SIG-M5 treated with dmso at 0.1 percent for 504 hours (cell line): ENCODE results near the gene D2HGDH.
"Not testable (repeated sequence)": the region's sequence is repeated elsewhere in the genome, so short reads cannot be mapped to it uniquely, and the experiment has no call there.

Experiments used
- DNase-seq: peaks from one replicate; lab custom pipeline; 2025; ENCODE audit not compliant: unreplicated experiment; lab: John Stamatoyannopoulos, UW

The D2HGDH gene

DNA sequence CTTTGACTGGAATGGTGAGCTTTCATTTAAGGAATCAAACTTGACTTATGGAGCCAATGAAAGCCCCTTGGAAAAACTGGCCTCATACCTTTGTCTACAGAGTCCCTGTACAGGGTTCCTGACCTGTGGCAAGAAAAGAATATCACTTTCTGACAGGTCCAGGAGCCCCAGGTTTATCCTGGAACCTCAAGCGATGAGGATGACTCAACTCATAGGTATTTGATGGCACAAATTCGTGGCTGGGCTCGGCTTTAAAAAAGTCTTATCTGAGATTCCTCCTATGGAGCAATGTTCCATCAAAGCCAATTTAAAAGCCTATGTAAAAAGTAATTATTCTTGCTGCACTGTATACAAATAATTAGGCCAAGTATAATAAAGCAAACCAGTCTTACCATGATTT is 57.0 kb downstream of the D2HGDH start:
- DNase-seq = not testable (repeated sequence)

DNA sequence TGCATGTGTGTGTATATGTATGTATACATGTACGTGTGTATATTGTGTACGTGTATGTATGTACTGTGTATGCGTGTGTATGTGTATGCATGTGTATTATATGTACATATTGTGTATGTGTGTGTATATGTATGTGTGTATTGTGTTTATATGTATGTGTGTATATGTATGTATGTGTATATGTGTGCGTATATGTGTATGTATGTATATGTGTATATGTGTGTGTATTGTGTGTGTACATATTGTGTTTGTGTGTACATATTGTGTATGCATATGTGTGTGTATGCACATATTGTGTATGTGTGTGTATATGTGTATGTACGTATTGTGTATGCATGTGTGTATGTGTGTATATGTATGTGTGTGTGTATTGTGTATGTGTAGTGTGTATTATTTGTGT is 59.0 kb downstream of the D2HGDH start:
- DNase-seq = no peak

DNA sequence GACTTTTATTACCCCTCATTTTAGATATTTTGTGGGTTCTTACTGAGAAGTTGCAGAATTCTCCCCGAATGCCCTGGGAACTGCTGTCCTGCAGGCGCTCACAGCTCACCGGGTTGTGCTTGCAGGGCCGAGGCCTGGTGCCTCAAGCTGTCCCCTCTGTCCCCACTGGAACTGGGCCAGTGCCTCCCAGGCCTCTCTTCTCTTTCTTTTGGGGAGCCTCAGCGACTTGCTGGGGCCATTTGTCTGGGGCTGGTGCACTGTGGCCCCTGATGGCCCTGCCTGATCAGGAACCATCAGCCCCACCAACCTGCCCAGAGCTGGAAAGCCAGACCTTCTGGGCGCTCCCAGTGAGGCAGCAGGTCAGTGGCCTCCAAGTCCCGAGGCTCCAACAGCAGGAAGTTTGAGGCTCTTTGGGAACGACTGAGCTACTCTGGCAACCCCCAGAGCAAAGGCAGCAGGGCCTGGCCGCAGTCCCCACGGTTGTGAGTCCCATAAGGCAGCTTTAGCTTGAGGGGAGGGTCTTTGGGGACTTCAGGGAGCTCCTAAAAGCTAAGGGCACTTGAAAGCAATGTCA is 59.9 kb downstream of the D2HGDH start:
- no peak for DNase-seq

DNA sequence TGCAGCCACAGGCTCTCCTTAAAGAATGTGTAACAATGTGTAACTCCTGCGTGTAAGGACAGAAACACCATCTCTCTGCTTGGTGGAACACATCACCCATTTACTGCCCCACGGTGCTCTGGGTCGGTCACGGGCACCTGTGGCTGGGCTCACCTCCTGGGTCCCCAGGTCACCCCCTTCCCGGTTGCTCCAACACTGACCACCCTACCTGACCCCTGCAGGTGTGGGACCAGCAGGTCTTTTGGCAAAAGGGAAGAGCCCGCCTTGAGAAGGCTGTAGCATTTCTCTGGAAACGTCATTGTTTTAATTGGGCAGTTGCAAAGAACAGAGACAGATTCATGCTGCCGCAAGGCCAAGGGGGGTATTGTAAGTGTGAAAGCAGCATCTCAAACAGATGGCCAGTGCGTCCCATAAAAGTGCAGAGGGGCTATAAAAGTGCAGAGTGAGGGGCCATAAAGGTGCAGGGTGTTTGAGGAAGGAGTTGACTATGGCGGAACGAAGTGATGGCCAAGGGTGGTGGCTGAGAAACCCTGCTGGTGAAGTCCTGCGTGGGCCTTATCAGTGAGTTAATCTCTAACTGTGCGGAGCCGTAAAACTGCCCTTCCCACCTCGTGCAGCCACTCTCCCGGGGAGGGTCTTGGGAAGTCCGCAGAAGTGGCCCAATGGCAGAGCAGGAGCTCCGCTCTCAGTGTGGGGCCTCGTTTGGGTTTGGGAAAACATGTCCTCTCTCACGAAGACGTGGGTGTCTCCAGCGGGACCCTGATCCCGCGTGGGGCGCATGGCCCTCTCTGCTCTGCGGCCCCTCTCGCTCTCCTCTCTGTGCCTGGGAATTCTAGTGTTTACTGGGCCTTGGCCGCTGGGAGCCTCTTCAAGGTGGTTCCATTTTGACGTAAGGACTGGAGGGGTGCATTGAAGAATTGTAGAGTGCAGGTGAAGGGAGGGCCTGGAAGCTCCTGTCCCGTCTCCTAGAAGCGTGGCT is 60.9 kb downstream of the D2HGDH start:
- no peak for DNase-seq

DNA sequence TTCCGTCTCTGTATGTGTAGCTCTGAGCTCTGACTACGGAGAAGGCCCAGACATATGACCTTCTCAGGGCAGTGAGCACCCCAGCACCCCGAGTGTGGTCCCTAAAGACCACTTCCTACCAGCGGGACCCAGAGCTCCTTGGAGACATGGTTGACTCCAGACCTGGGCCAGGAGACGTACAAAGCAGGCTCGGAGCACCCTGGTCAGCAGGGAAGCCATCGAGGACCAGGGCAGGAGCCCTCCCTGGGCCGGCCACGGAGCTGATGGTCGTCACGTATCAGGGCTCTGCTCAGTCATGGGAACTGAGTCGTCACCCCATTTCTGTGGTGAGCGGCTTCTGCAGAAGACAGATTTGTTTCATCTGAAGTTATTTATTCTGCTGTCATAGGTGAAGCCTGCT is 61.8 kb downstream of the D2HGDH start:
- DNase-seq = no peak

DNA sequence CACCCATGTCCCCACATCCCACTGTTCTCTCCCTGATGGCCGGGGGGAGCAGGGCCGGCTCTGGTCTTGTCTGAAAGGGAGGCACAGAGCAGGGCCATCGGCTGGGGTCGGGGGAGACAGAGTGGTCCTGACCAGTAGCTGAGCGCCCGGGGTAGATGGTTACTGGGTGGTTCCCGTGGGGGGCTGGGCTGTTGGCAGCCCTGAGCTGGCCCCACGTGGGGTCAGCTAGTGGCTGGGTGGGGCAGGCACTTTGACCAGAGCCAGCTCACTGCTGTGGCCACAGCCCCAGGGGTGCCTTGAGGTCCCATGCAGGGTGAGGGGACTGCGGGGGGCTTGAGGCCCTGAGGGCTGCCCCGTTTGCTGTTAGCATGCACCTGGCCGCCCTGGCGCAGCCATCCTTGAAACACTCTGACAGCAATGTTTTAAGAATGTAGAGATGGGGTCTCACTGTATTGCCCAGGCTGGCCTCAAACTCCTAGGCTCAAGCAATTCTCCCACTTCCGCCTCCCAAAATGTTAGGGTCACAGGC is 62.2 kb downstream of the D2HGDH start:
- DNase-seq = no peak

DNA sequence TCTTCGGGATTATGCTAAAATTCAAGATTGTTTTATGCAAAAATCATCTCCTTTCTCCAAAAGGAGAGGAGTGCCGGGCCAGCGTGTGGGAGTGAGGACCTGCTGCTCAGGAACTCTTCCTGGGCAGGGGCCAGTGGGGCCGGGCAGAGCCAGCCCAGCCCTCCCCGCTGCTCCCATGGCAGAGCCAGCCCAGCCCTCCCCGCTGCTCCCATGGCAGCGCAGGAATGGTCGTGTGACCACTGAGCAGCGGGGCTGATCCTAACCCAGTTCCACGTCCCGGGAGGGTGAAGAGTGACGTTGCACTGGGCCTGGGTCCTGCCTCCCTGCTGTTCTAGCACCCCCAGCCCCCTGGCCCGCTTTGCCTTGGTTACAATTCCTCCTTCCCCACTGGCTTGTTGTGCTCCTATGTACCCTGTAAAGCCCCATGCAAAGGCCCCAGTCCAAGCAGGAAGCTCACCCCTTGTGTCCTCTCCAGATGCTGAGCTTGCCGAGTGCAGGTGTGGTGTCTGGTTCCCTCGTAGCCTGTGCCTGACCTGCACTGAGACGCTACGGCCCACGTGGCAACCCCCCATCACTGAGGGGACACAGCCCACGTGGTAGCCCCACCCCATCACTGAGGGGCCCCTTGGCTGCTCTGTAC is 63.1 kb downstream of the D2HGDH start:
- no peak for DNase-seq

DNA sequence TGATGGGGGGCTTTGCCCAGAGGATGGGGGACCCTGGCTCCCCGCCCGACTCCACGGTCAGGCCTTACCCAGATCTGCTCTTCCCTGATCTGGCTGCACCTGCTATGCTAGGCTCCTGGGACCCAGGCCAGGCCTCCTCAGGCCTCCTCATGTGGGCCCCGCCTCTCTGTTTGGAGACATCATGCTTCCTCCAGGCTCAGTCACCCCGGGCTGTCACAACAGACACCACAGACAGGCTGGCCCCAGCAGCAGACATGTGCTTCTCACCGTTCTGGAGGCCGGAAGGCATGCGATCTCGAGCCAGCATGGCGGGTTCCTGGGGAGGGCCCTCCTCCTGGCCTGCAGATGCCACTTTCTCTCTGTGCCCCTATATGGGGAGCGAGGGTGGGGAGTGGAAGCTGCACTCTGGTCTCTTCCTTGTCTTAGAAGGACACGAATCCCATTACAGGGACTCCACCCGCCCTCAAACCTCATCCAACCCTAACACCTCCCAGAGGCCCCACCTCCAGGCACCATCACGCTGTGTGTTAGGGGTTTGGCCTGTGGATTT is 63.7 kb downstream of the D2HGDH start:
- no peak for DNase-seq

DNA sequence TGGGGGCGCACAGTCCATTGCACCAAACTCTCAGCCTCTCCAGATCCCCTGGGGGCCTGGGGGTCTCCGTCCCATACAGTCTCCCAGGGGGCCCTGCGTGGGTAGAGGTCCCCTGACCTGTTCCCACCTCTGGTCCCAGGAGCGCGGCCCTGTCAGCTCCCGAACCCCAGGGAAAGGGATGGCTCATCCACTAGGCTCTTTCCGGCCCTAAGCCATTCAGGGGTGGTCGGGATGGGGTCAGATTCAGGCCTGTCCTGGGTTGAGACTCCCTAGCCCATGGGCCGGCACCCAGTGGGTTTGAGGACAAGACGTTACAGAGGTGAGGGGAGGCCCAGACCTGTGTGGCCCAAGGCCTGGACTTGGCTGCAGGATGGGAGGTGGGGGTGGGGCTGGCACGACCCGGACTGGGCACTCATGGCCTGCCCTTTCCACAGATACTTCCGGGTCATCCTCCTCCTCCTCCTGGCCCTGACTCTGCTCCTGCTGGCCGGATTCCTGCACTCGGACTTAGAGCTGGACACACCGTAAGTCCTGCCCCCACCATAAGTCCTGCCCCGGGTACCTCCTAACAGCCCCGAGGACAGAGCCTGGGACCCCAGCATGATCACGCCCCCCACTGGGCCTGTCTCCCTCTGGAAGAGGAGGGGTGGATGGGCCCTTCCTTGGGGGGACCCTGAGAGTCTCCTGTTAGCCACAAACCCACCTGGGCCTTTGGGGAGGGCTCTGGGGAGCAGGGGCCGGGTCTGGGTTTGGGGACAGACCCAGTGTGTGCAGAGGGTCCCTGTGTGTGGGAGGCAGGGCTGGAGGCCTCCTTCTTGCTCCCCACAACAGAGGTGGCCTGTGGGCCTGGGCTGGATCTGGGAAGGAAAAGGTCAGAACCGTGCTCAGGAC is 64.4 kb downstream of the D2HGDH start:
- no peak for DNase-seq

DNA sequence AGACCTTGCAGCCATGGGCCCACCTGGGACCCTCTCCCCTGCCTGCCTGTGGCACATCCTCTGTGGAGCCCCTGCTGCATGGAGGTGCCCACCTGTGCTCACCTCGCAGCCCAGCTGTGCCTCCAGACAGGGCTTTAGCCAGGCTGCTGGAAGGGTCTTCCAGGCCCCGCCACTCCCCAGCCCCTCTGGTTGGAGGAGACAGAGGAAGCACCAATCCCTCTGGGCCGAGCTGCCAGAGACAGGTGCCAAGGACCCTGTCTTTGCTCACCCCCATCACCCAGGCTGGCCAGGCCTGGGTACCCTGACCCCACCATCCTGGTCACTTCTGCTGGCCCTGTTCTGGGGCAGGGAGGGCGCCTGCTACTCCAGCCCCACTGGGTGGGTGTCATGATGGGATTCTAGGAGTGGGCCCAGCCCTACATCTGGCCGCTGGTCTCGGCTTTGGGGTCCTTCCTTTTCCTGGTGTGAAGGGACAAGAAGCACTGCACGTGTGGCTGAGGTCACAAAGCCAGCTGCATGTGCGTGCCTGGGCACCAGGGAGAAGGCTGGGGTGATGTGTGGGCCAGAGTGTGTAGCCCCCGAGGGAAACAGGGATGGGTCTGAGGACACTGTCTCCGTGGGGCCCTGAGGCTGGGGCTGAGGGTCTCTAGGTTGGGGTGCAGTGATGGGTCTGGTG is 65.2 kb downstream of the D2HGDH start:
- DNase-seq = no peak

DNA sequence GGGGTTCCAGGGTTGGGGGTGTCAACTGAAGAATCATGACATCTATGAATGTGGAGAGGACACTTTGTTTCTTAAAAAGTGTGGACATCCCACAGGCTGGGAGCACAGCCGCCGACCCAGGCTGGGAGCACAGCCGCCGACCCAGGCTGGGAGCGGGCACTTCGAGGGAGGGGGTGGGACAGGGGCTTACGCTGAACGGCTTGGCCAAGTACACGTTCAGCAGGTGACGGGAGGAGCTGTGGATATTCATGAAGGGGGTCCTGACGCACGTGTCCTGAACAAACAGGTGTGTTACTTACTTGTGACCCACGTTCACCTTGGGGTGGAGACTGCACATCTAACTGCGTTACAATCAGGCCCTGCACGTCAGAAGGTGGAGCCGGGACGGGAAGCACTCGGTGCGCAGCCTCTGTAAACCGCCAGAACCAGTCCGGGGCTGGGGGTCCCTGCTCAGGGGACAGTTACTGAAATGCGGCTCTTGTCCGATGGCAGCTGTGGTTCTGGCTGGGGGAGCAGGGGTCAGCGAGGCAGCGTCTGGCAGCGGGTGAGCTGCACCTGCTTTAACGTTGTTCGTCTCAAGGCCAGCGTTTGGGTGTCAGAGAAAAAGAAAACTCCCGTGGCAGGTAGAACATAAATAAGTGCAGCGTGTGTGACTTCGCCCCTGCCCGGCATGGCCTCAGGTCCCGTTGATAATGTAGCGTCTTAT is 65.9 kb downstream of the D2HGDH start:
- DNase-seq = not testable (repeated sequence)

DNA sequence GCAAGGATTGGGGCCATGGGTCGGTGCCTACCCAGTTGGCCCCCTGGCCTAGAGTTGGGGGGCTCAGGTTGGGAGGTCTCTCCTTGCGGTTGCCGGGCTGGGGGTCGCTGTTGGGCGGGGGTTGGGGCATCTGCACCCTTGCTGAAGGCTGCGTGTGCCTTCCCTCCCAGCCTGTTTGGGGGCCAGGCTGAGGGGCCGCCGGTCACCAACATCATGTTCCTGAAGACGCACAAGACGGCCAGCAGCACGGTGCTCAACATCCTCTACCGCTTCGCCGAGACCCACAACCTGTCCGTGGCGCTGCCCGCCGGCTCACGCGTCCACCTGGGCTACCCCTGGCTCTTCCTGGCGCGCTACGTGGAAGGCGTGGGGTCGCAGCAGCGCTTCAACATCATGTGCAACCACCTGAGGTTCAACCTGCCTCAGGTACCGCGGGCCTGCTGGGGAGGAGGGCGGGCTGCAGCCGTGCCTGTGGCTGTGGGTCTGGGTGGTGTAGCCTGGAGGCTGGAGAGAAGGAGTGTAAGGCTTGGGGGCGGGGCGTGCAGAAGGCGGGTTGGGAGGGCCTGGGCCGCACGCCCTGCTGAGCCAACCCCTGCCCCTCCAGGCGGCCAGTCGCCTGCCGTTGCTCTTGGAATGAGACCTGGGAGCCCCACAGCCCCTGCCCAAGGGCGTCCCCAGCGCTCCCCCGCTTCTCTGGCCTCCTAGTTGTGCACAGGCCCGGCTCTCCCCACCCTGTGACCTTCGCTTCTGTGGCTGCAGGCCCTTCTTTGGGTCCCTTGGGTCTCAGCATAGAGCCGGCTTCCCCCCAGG is 67.4 kb downstream of the D2HGDH start:
- no peak for DNase-seq

DNA sequence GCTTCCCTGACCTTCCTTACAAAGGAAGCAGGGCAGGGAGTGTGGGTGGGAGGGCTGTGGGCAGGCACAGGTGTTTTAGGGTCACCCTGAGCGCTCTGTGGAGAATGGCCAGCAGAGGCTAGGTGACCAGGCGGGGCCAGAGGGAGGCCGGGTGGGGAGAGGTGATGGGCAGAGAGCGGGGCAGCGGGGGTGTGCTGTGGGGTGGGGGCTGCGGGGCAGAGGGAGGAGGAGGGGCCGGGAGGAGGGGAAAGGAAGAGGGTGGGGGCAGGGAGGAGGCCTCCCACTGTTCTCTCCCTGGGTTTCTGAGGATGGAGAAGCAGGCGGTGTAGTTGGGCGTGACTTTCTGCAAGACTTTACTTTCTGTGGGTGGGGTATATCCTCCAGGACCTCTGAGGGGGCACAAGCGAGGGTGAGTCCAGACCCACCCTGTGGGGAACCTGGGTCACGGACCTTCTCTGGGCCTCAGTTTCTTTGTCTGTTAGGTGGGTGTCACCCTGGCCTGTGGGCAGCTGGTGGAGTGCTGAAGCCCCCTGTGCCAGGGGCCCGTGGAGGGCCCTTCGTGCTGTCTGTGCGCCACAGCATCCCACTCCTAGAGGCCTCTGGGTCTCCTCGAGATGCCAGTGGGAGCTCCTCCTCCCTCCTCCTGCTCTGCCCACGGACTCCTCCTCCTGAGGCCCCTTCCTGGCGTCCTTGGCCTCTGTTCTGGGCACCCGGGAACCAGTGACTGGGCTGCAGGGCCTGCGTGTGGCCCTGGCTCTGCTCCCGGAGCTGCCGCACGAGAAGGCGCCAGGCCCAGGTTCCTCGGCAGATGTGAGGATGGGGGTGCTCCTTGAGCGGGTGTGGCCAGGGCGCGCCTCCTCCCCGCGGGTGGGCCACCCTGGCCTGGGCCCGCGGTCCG is 68.2 kb downstream of the D2HGDH start:
- DNase-seq = no peak

DNA sequence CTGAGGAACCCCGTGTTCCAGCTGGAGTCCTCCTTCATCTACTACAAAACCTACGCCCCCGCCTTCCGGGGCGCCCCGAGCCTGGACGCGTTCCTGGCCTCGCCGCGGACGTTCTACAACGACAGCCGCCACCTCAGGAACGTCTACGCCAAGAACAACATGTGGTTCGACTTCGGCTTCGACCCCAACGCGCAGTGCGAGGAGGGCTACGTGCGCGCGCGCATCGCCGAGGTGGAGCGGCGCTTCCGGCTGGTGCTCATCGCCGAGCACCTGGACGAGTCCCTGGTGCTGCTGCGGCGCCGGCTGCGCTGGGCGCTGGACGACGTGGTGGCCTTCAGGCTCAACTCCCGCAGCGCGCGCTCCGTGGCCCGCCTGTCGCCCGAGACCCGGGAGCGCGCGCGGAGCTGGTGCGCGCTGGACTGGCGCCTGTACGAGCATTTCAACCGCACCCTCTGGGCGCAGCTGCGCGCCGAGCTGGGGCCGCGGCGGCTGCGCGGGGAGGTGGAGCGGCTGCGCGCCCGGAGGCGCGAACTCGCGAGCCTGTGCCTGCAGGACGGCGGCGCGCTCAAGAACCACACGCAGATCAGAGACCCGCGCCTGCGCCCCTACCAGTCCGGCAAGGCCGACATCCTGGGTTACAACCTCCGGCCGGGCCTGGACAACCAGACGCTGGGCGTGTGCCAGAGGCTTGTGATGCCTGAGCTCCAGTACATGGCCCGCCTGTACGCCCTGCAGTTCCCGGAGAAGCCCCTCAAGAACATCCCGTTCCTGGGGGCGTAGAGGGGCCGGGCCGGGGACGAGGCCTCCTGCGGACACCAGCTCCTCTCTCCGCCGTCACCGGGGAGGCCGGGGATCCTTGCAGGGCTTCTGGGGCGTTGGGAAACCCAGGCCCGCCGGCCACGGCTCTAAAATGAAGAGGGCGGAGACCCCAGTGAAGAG is 69.2 kb downstream of the D2HGDH start:
- peak; percentile 16 for DNase-seq

DNA sequence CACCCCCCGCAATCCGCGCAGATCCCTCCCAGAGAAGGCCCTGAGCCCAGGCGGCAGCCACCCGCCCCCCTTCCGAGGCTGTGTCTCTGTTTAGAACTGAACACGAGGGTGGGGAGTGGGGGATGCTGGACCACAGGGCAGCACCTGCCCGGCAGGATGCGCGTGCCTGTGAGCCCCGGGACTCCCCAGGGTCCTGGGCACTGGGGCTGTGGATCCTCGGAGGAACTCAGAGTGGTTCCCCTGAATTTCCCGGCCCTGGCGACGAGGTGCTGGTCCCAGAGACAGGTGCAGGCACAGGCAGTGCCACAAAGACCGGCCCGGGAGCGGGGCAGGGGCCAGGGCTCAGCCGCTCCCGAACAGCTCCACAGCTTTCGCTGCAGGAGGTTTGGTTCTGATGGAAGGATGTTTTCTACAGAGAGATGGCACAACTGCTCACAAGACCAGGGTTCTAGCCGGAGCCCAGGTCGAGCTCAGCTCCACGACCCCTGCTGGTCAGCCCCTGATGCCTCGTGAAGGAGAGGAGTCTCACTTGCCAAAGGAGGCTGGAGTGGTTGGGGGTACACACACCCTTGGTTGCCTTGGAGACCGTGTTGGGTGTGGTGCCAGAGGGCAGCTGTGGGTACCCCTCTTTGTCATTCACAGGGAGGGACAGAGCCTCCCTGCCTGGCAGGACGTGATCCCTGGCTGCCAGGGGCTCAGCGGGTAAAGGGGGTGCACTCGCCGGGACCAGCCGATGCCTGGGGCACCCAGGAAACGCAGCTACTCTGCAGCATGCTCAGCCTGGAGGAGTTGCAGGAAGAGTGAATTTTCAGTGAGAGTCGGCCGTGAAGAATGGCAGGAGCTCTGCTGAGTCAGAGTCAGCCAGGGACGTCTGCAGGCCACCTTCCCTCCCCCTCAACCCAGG is 70.1 kb downstream of the D2HGDH start:
- peak; percentile 53 for DNase-seq
